ENCODE results near the gene CFB.

GRCh38 chr6:31896856-31897611 is 48.9 kb upstream of the CFB start:
- no peak for TF ChIP-seq CTCF (IDR thresholded peaks at IDR 0.05)
- no peak for TF ChIP-seq REST (IDR thresholded peaks at IDR 0.05; ENCODE audit: insufficient read depth in 1 of 2, low read depth in 2 of 2, low read length in 1 of 2)
- TF ChIP-seq SIN3A (IDR thresholded peaks at IDR 0.05; ENCODE audit: borderline replicate concordance, insufficient read depth, low read depth, low read length), result no peak
- no peak for TF ChIP-seq POLR2AphosphoS5 (IDR thresholded peaks at IDR 0.05; ENCODE audit: low read depth, low read length)
- no peak for TF ChIP-seq TCF7L2 (IDR thresholded peaks at IDR 0.05; ENCODE audit: low read depth, low read length)

Data from Panc1 (cell line).